MCF 10A (cell line): ENCODE measurements around the gene TH. TPM values are rescaled to one million over a fixed set of nuclear protein-coding genes. Genes with fewer than 3 reads are reported as not detected.

ENCODE experiments used
- BruUV-seq: library from RNA; stranded (reverse); fragments of 400-500 nt; replicated peaks from 2 replicates; lab custom pipeline; 2021; lab: Mats Ljungman, UMichigan
- CTCF ChIA-PET: fragments of 300-600 bp; sonication (Branson Sonifier 250); formaldehyde crosslinking; extraction: SDS; loops from one replicate; lab custom pipeline; 2021; ENCODE audit warnings: antibody characterized with exemption, inconsistent platforms; lab: Yijun Ruan, JAX
- POLR2A ChIA-PET: fragments of 300-600, 350-650 bp; sonication (Branson Sonifier 250); formaldehyde crosslinking; extraction: SDS; loops from one replicate; lab custom pipeline; 2020; ENCODE audit warnings: antibody characterized with exemption, inconsistent platforms; lab: Yijun Ruan, JAX
- DNase-seq: peaks from one replicate; pipeline ENCODE4 v3.0.0-alpha.2; 2018; ENCODE audit not compliant: unreplicated experiment
- H3K27ac Mint-ChIP-seq: one replicate; pipeline ENCODE4 v1.8.0; 2022; ENCODE audit warnings: mild to moderate bottlenecking, low read depth, mixed read lengths; ENCODE audit not compliant: unreplicated experiment
- H3K27me3 Mint-ChIP-seq: one replicate; pipeline ENCODE4 v1.8.0; 2022; ENCODE audit warnings: mixed read lengths; ENCODE audit not compliant: insufficient read depth, unreplicated experiment
- H3K36me3 Mint-ChIP-seq: one replicate; pipeline ENCODE4 v1.8.0; 2022; ENCODE audit warnings: mild to moderate bottlenecking, moderate library complexity, mixed read lengths; ENCODE audit not compliant: insufficient read depth, unreplicated experiment
- H3K4me1 Mint-ChIP-seq: one replicate; pipeline ENCODE4 v1.8.0; 2022; ENCODE audit warnings: mixed read lengths; ENCODE audit not compliant: insufficient read depth, unreplicated experiment
- H3K4me3 Mint-ChIP-seq: one replicate; pipeline ENCODE4 v1.8.0; 2022; ENCODE audit warnings: mild to moderate bottlenecking, moderate library complexity, mixed read lengths; ENCODE audit not compliant: unreplicated experiment
- H3K9me3 Mint-ChIP-seq: one replicate; pipeline ENCODE4 v1.8.0; 2022; ENCODE audit warnings: mixed read lengths; ENCODE audit not compliant: unreplicated experiment
- CTCF ChIP-seq: fragments of 200-600 bp; IDR thresholded peaks from one replicate; pipeline ENCODE4 v1.8.0; 2022; ENCODE audit warnings: antibody characterized with exemption, mild to moderate bottlenecking; ENCODE audit not compliant: unreplicated experiment
- intact Hi-C: fragments of 100-400 bp; cut with micrococcal nuclease; formaldehyde crosslinking; loops from 2 replicates; pipeline ENCODE4 v1.14.1; 2022
- total RNA-seq: library from RNA; stranded (reverse); gene quantifications from 2 replicates; pipeline ENCODE4 v1.2.3, GENCODE V29; 2022

The TH gene
- total RNA-seq, 1 experiment from 2014 or later: 1.1 TPM

DNA sequence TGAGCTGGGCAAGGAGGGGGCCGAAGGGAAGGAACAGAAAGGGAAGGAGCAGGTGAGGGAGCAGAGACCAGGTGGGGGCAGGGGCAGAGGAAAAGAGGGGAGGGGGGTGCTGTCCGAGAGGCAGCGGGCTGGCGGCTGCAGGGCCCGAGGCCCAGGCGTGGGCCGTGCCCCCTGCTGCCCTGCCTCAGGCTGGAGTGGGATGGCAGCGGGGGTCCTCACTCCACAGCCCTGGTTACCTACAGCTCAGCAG, 34.7 kb downstream of the TH start:
- Mint-ChIP-seq H3K27me3 (peaks cover 70% of the 10 kb centered on the region), H3K36me3 (peaks cover 5% of the 10 kb centered on the region), H3K9me3 (no peaks in the 10 kb centered on the region), H3K27ac (no peak overlapping the region), H3K4me3 (peak overlapping the region; percentile 29), H3K4me1 (no peaks in the 10 kb centered on the region)
- ChIA-PET POLR2A (no interaction called here), CTCF (no interaction called here)
- no peak for DNase-seq
- no peak for TF ChIP-seq CTCF
- BruUV-seq: no TSS peak
- intact Hi-C loops: no loop called here

DNA sequence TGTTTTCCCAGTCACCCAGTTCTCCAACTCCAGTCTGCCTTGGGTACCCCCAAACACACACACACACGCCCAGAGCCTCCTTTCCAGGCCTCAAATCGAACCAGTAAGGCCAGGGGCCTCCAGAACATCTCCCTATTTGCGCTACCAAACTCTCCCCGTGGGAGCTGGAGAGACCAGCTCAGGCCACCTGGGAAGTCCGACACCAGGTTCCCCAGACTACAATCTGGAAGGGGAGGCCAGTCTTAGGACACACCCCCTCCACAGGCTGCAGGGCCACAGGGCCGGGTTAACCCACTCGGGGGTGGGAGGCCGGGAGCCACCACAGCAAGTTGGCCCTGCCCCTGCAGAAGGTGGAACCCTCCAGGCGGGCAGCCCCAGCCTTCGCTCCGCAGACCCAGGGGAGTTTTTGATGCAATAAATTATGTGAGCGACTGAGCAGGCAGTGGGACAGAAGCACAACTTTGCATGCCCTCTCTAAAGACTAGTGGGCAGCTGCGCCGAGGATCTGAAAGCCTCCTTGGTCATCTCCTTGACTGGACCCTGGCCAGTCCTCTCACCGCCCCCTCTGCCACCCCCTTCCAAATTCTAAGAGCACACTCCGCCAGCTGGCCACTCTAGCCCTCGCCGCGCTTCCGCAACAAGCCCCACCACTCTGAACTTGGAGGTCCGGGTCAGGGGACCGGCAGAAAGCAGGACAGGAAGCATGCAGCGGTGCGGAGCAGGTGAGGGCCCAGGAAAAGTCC, 35.2 kb downstream of the TH start:
- no peak for DNase-seq
- H3K4me3 Mint-ChIP-seq: no peak overlapping the region
- BruUV-seq: no TSS peak
- TF ChIP-seq CTCF: no peak
- peaks cover 8% of the 10 kb centered on the region for H3K36me3 Mint-ChIP-seq
- no peaks in the 10 kb centered on the region for H3K9me3 Mint-ChIP-seq
- peaks cover 70% of the 10 kb centered on the region for H3K27me3 Mint-ChIP-seq
- H3K4me1 Mint-ChIP-seq: no peaks in the 10 kb centered on the region
- no peak overlapping the region for H3K27ac Mint-ChIP-seq
- intact Hi-C loops: no loop called here
- CTCF ChIA-PET: no interaction called here
- POLR2A ChIA-PET: interaction anchor here (0.6 kb wide), 1 partner anchor 163 kb away, joined by 4 read pairs; no protein-coding TSS in a partner anchor

DNA sequence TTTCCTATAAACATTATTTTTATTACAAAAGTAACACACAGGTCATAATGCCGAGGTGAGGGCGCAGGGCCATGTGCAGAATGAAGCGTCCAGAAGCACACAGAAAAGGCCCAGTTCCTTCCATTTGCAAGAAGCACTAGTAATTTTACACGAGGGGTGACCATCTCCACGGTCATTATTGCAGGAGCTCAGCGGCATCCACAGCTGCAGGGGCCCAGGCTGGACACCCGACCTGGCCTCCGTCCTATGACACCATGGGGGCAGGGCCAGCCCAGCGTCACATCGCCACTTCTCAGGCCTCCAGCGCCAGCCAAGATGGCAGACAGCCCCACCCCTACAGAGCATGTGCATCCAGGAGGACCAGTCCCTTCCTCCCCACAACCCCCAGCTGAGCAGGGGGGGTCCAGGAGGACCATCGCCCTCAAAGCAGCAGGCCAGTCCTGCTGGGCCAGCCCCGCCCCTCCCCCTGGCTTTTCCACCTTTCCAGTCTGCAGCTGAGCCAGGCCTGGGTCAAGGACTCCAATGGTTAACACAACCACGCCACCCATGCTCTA, 35.9 kb downstream of the TH start:
- intact Hi-C loops: no loop called here
- H3K4me3 Mint-ChIP-seq: no peak overlapping the region
- BruUV-seq: no TSS peak
- H3K4me1 Mint-ChIP-seq: no peaks in the 10 kb centered on the region
- CTCF ChIA-PET: no interaction called here
- POLR2A ChIA-PET: interaction anchor here (0.6 kb wide), 1 partner anchor 163 kb away, joined by 4 read pairs; no protein-coding TSS in a partner anchor
- TF ChIP-seq CTCF: no peak
- H3K36me3 Mint-ChIP-seq: peaks cover 8% of the 10 kb centered on the region
- no peak for DNase-seq
- H3K27ac Mint-ChIP-seq: no peak overlapping the region
- H3K9me3 Mint-ChIP-seq: no peaks in the 10 kb centered on the region
- H3K27me3 Mint-ChIP-seq: peaks cover 70% of the 10 kb centered on the region

GRCh38 chr11:2135018-2135569, 36.5 kb downstream of the TH start:
- H3K36me3 Mint-ChIP-seq: peaks cover 8% of the 10 kb centered on the region

More at GRCh38 chr11:2135018-2135569, 36.5 kb downstream of the TH start:
- no peak for TF ChIP-seq CTCF
- no peaks in the 10 kb centered on the region for H3K9me3 Mint-ChIP-seq
- ChIA-PET POLR2A (no interaction called here), CTCF (no interaction called here)
- intact Hi-C loops: no loop called here
- BruUV-seq: no TSS peak
- no peak overlapping the region for H3K27ac Mint-ChIP-seq
- DNase-seq: no peak
- H3K4me3 Mint-ChIP-seq: no peak overlapping the region
- no peaks in the 10 kb centered on the region for H3K4me1 Mint-ChIP-seq
- peaks cover 70% of the 10 kb centered on the region for H3K27me3 Mint-ChIP-seq
